CD4-positive, alpha-beta T cell (primary cell): ENCODE results near the gene MKLN1. TPM values are rescaled to one million over a fixed set of nuclear protein-coding genes. Genes with fewer than 3 reads are reported as not detected.
A peak's percentile ranks its signal among the peaks of the same experiment; 100 is the strongest.

Experiments
- ATAC-seq: fragments of 200-7000 bp; cut with Tn5 transposase; one replicate; pipeline ENCODE4 v1.10.0; 2022; ENCODE audit warnings: mild to moderate bottlenecking; ENCODE audit not compliant: poor library complexity
- CTCF ChIA-PET: fragments of 350-600 bp; sonication (Branson Sonifier 250); formaldehyde crosslinking; loops from one replicate; lab custom pipeline; 2021; ENCODE audit warnings: antibody characterized with exemption, inconsistent platforms; lab: Charles Lee
- POLR2A ChIA-PET: fragments of 350-600 bp; sonication (Branson Sonifier 250); formaldehyde crosslinking; loops from one replicate; lab custom pipeline; 2021; ENCODE audit warnings: antibody characterized with exemption, inconsistent platforms; lab: Charles Lee
- DNase-seq, 14 experiments: peaks; one replicate each; pipeline ENCODE4 v3.0.0-alpha.2; 2013 to 2020; ENCODE audit warnings: mixed read lengths in 2 of 14
- H3K27ac ChIP-seq, 2 donors: one replicate each; pipeline versions ENCODE4 v1.5.1 to v1.7.0; 2013; ENCODE audit warnings: low read length in 2 of 2, low read depth in 1 of 2, mild to moderate bottlenecking in 1 of 2
- H3K27me3 ChIP-seq, 2 experiments: 1 replicate in 1 of 2; 2 replicates in 1 of 2; pipeline versions ENCODE4 v1.6.1 to v1.7.0; 2013; ENCODE audit warnings: low read length in 2 of 2, control low read depth in 1 of 2, mild to moderate bottlenecking in 1 of 2, moderate library complexity in 1 of 2; ENCODE audit not compliant: insufficient read depth in 2 of 2, control insufficient read depth in 1 of 2
- H3K36me3 ChIP-seq: one replicate; pipeline ENCODE4 v1.6.1; 2013; ENCODE audit warnings: low read length, control low read depth; ENCODE audit not compliant: insufficient read depth
- H3K4me1 ChIP-seq: one replicate; pipeline ENCODE4 v1.6.1; 2013; ENCODE audit warnings: low read length, control low read depth; ENCODE audit not compliant: insufficient read depth
- H3K4me3 ChIP-seq: one replicate; pipeline ENCODE4 v1.5.1; 2013; ENCODE audit warnings: mild to moderate bottlenecking, low read length, moderate library complexity
- H3K9me3 ChIP-seq, 2 experiments: 1 replicate in 1 of 2; 2 replicates in 1 of 2; pipeline versions ENCODE4 v1.6.1 to v1.7.0; 2013; ENCODE audit warnings: low read length in 2 of 2, mild to moderate bottlenecking in 2 of 2, control low read depth in 1 of 2, moderate library complexity in 1 of 2; ENCODE audit not compliant: control insufficient read depth in 1 of 2, insufficient read depth in 1 of 2
- H3K27ac Mint-ChIP-seq: one replicate; pipeline ENCODE4 v1.8.0; 2020; ENCODE audit warnings: mixed read lengths
- H3K27me3 Mint-ChIP-seq: one replicate; pipeline ENCODE4 v1.8.0; 2021; ENCODE audit warnings: mixed read lengths
- H3K36me3 Mint-ChIP-seq: one replicate; pipeline ENCODE4 v1.8.0; 2021; ENCODE audit warnings: low read depth, mixed read lengths
- H3K4me1 Mint-ChIP-seq: one replicate; pipeline ENCODE4 v1.8.0; 2021; ENCODE audit warnings: low read depth, mixed read lengths
- H3K4me3 Mint-ChIP-seq: one replicate; pipeline ENCODE4 v1.8.0; 2020; ENCODE audit warnings: mild to moderate bottlenecking, mixed read lengths
- H3K9me3 Mint-ChIP-seq: one replicate; pipeline ENCODE4 v1.8.0; 2020; ENCODE audit warnings: mixed read lengths
- intact Hi-C, 2 experiments: fragments of 100-400 bp; cut with DNase I in 1 of 2; cut with micrococcal nuclease in 1 of 2; formaldehyde crosslinking; loops; one replicate each; pipeline versions ENCODE4 v1.15.1 to v1.9.0; 2023 to 2025; cut with DNase I, micrococcal nuclease
- total RNA-seq, 174 experiments: library from RNA in 2 of 174; stranded (reverse) in 2 of 174; gene quantifications; one replicate each; pipeline ENCODE4 v1.2.3 and lab custom pipeline; 2021 to 2026
- TF ChIP-seq, protein P1 (sequence below): fragments of 200-600 bp; IDR thresholded peaks from one replicate; pipeline ENCODE4 v1.8.0; 2022; ENCODE audit warnings: antibody characterized with exemption, mild to moderate bottlenecking

The MKLN1 gene
- total RNA-seq, 2 experiments from 2014 or later: 47.2 to 53.7 TPM

DNA sequence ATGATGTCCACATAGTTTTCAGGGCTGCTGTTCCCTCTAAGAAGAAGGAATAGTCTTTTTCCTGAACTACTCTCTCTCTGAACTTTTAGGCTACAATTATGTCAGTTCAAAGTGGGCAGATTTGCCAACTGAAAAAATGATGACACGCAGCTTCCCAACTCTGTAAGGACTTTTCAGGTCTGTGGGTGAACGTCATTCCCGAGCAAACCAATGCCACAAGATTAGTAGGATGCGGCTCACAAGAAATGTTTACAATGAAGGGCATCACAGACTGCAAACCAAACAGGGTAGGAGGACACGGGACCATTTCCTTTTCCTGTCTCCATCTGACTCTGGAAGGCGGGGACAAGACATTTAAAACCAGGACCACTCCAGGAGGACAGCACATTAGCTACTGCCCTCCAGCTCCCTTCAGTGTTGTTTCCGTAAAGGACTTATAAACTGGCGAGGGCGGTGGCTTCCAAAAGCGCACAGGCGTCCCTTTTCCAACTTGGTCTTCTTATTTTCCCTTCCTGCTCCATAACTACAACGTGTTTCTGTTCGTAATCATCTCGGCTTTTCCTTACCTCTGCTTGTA lies 539 bp upstream of the MKLN1 start:
- H3K4me1 Mint-ChIP-seq: peaks cover 90% of the 10 kb centered on the region
- peak; percentile 12 for ATAC-seq
- intact Hi-C loops: loop anchor here (1.0 to 10.0 kb wide), 4 partner anchors 96 to 222 kb away; no protein-coding TSS in a partner anchor

DNA sequence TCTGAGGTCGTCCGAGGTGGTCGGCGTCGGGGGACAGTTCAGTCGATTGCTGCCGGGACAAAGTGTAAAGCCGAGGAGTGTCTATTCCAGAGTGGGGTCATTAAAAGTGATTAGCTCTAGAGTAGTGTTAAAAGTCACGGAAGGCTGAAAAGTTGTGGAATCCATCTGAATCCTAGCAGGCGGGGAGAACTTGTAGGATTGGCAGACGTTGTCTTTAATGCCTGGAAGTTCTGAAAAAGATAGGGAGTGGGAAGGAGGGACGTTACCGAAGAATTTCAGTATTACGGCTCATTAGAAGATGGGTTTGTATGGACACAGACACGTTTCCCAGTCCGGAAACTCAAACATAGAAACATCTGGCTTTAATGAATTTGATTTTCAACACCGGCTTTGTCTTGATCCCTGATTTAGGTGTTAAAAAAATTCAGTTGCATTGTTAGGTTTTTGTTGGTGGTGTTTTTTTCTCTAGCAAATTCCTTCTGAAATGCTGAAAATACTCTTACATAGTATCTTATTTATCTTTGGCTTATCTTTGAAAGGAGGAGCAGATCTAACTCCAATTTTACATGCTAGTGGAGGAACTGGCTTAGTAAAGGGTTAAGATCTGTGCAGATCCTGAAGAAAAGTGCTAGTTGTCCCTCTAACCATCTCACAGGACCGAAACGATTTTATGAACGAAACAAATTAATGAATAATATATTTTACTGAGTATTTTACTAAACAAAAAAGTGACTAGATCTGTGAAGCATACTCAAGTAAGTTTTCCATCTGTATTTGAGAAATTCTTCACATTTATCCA lies 900 bp downstream of the MKLN1 start:
- H3K27me3 ChIP-seq: no peaks in the 10 kb centered on the region
- CTCF ChIA-PET: interaction anchor here (0.8 to 1.4 kb wide), 3 partner anchors 9 to 259 kb away, joined by 3 to 6 read pairs (median 3); no protein-coding TSS in a partner anchor
- Mint-ChIP-seq H3K36me3 (peaks cover 24% of the 10 kb centered on the region), H3K4me1 (peaks cover 87% of the 10 kb centered on the region), H3K4me3 (peak overlapping the region; percentile 93), H3K27ac (peak overlapping the region; percentile 97), H3K9me3 (no peaks in the 10 kb centered on the region), H3K27me3 (no peaks in the 10 kb centered on the region)
- peaks cover 0 to 5% of the 10 kb centered on the region in 2 experiments for H3K9me3 ChIP-seq
- intact Hi-C loops: loop anchor here in 1 of 2 experiments (10.0 kb wide), 1 partner anchor 144 kb away; no protein-coding TSS in a partner anchor
- TF ChIP-seq, protein P1, sequence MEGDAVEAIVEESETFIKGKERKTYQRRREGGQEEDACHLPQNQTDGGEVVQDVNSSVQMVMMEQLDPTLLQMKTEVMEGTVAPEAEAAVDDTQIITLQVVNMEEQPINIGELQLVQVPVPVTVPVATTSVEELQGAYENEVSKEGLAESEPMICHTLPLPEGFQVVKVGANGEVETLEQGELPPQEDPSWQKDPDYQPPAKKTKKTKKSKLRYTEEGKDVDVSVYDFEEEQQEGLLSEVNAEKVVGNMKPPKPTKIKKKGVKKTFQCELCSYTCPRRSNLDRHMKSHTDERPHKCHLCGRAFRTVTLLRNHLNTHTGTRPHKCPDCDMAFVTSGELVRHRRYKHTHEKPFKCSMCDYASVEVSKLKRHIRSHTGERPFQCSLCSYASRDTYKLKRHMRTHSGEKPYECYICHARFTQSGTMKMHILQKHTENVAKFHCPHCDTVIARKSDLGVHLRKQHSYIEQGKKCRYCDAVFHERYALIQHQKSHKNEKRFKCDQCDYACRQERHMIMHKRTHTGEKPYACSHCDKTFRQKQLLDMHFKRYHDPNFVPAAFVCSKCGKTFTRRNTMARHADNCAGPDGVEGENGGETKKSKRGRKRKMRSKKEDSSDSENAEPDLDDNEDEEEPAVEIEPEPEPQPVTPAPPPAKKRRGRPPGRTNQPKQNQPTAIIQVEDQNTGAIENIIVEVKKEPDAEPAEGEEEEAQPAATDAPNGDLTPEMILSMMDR: no peak
- no peaks in the 10 kb centered on the region for H3K36me3 ChIP-seq
- DNase-seq (no peak), ATAC-seq (no peak)
- H3K4me1 ChIP-seq: peaks cover 28% of the 10 kb centered on the region
- POLR2A ChIA-PET: interaction anchor here (0.6 to 3.5 kb wide), 15 partner anchors 8 to 382 kb away, joined by 3 to 41 read pairs (median 4); no protein-coding TSS in a partner anchor
- peak overlapping the region; percentile 87 to 92 for H3K27ac ChIP-seq
- peak overlapping the region; percentile 76 for H3K4me3 ChIP-seq

More for the DNA sequence above, 539 bp upstream of the MKLN1 start:
- ChIA-PET POLR2A (interaction anchor here (0.9 to 3.5 kb wide), 11 partner anchors 9 to 380 kb away, joined by 3 to 41 read pairs (median 9); no protein-coding TSS in a partner anchor), CTCF (interaction anchor here (0.7 to 1.4 kb wide), 2 partner anchors 11 to 218 kb away, joined by 3 to 6 read pairs; no protein-coding TSS in a partner anchor)
- H3K4me3 ChIP-seq: peak overlapping the region; percentile 76
- no peaks in the 10 kb centered on the region for H3K36me3 ChIP-seq
- H3K27me3 ChIP-seq: no peaks in the 10 kb centered on the region
- H3K9me3 ChIP-seq: no peaks in the 10 kb centered on the region
- TF ChIP-seq, protein P1: no peak
- DNase-seq: peak in 4 of 14 experiments; percentile 3 to 54 (median 46)
- H3K9me3 Mint-ChIP-seq: no peaks in the 10 kb centered on the region
- peaks cover 24% of the 10 kb centered on the region for H3K4me1 ChIP-seq
- peak overlapping the region; percentile 87 to 92 for H3K27ac ChIP-seq
- H3K27ac Mint-ChIP-seq: peak overlapping the region; percentile 97
- H3K4me3 Mint-ChIP-seq: peak overlapping the region; percentile 93
- no peaks in the 10 kb centered on the region for H3K27me3 Mint-ChIP-seq
- H3K36me3 Mint-ChIP-seq: peaks cover 19% of the 10 kb centered on the region

DNA sequence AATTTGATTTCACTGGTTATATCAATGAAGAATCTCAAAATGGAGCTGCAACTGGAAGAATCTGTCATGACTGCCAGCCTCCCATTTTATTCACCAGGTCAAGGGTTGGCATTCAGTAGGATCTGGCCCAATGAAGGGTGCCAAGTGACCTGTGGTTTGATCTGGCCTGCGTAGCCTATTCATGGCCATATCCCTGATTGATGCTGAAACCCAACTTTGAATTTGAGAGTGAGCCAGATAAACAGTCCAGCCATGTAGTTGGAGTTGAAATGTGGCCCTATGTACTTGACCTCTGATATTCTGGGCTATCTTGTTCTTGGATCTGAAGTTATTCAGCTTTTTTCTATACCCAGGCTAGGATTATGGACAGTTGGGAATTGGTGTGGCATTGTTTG lies 1.5 kb downstream of the MKLN1 start:
- intact Hi-C loops: loop anchor here in 1 of 2 experiments (10.0 kb wide), 1 partner anchor 144 kb away; no protein-coding TSS in a partner anchor
- peak overlapping the region; percentile 97 for H3K27ac Mint-ChIP-seq
- H3K27ac ChIP-seq: no peak overlapping the region
- peak in 1 of 14 experiments; percentile 8 for DNase-seq
- no peaks in the 10 kb centered on the region for H3K27me3 ChIP-seq
- TF ChIP-seq, protein P1: no peak
- H3K36me3 ChIP-seq: no peaks in the 10 kb centered on the region
- H3K4me3 Mint-ChIP-seq: peak overlapping the region; percentile 93
- H3K9me3 Mint-ChIP-seq: no peaks in the 10 kb centered on the region
- H3K4me1 ChIP-seq: peaks cover 25% of the 10 kb centered on the region
- H3K4me1 Mint-ChIP-seq: peaks cover 87% of the 10 kb centered on the region
- H3K36me3 Mint-ChIP-seq: peaks cover 30% of the 10 kb centered on the region
- no peak for ATAC-seq
- ChIA-PET POLR2A (interaction anchor here (3.0 to 3.5 kb wide), 3 partner anchors 219 to 272 kb away, joined by 12 to 41 read pairs (median 27); no protein-coding TSS in a partner anchor), CTCF (no interaction called here)
- no peaks in the 10 kb centered on the region for H3K27me3 Mint-ChIP-seq
- H3K9me3 ChIP-seq: peaks cover 0 to 6% of the 10 kb centered on the region in 2 experiments
- peak overlapping the region; percentile 76 for H3K4me3 ChIP-seq
